PC-9 (cell line): ENCODE results near the gene KCNH8.
"Not testable (repeated sequence)": the region's sequence is repeated elsewhere in the genome, so short reads cannot be mapped to it uniquely, and the experiment has no call there.

Experiments
- CTCF ChIP-seq: fragments of 200-600 bp; sonication (generic); conservative IDR thresholded peaks from 2 replicates; pipeline ENCODE4 v1.6.1; 2017; ENCODE audit warnings: mixed run types, antibody characterized with exemption, mild to moderate bottlenecking, moderate library complexity
- EZH2 ChIP-seq: fragments of 200-600 bp; sonication (generic); IDR thresholded peaks from 2 replicates; pipeline ENCODE4 v1.8.0; 2017; ENCODE audit warnings: antibody characterized with exemption, low read depth

- TF ChIP-seq CTCF, EZH2: not testable (repeated sequence)
Observed at GRCh38 chr3:19102654-19103290, 45.5 kb upstream of the KCNH8 start.
